Activated naive CD4-positive, alpha-beta T cell treated with Interleukin-2 at 50 U/mL for 16 hours (primary cell): ENCODE measurements around the gene UVRAG.

Source experiments
- DNase-seq: peaks from one replicate; pipeline ENCODE4 v3.0.0-alpha.2; 2020

UVRAG gene

GRCh38 chr11:75784085-75784478 is 30.9 kb upstream of the UVRAG start:
- DNase-seq, result no peak

GRCh38 chr11:75784506-75784905 is 30.5 kb upstream of the UVRAG start:
- DNase-seq, result no peak

GRCh38 chr11:75785187-75785586 is 29.8 kb upstream of the UVRAG start:
- DNase-seq, result no peak

GRCh38 chr11:75786101-75786736 is 28.8 kb upstream of the UVRAG start:
- DNase-seq, result no peak

GRCh38 chr11:75789521-75789920 is 25.5 kb upstream of the UVRAG start:
- DNase-seq, result no peak

GRCh38 chr11:75790986-75791385 is 24.0 kb upstream of the UVRAG start:
- no peak for DNase-seq

GRCh38 chr11:75792127-75792731 is 22.8 kb upstream of the UVRAG start:
- DNase-seq, result no peak

GRCh38 chr11:75792997-75793800 is 21.8 kb upstream of the UVRAG start:
- no peak for DNase-seq

GRCh38 chr11:75793966-75794365 is 21.0 kb upstream of the UVRAG start:
- DNase-seq, result no peak

GRCh38 chr11:75795276-75796090 is 19.5 kb upstream of the UVRAG start:
- no peak for DNase-seq

- DNase-seq, result no peak
Measured at GRCh38 chr11:75796091-75796435, 18.9 kb upstream of the UVRAG start.

- DNase-seq, result no peak
Measured at GRCh38 chr11:75797116-75797515, 17.9 kb upstream of the UVRAG start.

- no peak for DNase-seq
Measured at GRCh38 chr11:75797792-75798191, 17.2 kb upstream of the UVRAG start.

GRCh38 chr11:75800136-75800675 is 14.8 kb upstream of the UVRAG start:
- no peak for DNase-seq

GRCh38 chr11:75800728-75801361 is 14.2 kb upstream of the UVRAG start:
- no peak for DNase-seq

GRCh38 chr11:75801362-75802020 is 13.5 kb upstream of the UVRAG start:
- no peak for DNase-seq

GRCh38 chr11:75802021-75802912 is 12.7 kb upstream of the UVRAG start:
- no peak for DNase-seq

GRCh38 chr11:75802913-75803820 is 11.8 kb upstream of the UVRAG start:
- peak; percentile 72 for DNase-seq

- no peak for DNase-seq
Measured at GRCh38 chr11:75809111-75809510, 5.9 kb upstream of the UVRAG start.

GRCh38 chr11:75809991-75810390 is 5.0 kb upstream of the UVRAG start:
- DNase-seq, result no peak
